ENCODE data around the gene PIK3C2A.

DNA sequence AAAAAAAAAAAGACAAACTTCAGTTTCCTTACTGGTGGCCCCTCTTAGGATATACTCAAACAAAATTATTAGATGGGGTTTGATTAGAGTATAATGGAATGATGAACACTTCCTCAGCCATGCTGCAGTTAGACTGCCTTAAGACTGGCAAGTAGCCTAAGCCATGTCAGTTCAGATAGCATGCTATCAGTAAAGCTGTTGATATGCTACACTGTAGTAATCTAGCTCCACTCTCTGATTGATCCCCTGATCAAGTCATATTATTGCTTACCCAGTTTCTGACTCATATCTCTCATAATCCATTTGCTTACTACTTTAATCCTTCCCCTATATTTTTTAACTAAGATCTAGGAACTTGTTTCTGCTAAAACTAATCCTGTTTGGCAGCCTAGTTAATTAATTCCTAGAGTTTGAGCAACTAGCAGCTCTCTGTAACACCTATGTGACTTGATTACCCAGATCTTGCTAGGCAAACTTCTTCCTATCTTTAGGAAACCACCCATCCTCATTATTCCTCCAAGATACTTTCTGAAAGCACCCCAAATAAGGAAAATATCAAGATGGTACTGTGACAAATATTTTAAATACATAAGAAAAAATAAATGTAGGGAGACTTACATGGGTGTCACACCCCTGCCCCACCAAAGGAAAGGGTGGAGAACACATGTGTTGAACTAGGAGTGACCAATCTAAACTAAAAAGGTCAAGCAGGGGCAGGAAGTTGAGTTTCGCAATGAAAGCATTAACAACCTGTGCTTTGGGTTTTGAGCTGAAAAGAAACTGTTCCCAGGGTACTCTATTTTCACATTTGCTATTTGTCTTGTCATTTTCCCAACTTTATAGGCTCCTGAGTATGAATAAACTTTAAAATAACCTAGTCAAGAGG lies 43.2 kb downstream of the PIK3C2A start:
- no peak for TF ChIP-seq GABPA (IDR thresholded peaks at IDR 0.05; ENCODE audit: borderline replicate concordance, insufficient read depth, low read length)
- TF ChIP-seq, protein P1, sequence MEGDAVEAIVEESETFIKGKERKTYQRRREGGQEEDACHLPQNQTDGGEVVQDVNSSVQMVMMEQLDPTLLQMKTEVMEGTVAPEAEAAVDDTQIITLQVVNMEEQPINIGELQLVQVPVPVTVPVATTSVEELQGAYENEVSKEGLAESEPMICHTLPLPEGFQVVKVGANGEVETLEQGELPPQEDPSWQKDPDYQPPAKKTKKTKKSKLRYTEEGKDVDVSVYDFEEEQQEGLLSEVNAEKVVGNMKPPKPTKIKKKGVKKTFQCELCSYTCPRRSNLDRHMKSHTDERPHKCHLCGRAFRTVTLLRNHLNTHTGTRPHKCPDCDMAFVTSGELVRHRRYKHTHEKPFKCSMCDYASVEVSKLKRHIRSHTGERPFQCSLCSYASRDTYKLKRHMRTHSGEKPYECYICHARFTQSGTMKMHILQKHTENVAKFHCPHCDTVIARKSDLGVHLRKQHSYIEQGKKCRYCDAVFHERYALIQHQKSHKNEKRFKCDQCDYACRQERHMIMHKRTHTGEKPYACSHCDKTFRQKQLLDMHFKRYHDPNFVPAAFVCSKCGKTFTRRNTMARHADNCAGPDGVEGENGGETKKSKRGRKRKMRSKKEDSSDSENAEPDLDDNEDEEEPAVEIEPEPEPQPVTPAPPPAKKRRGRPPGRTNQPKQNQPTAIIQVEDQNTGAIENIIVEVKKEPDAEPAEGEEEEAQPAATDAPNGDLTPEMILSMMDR (IDR thresholded peaks at IDR 0.05; ENCODE audit: control extremely low read depth in 1 of 3, insufficient read depth in 1 of 3, low read depth in 1 of 3, low read length in 3 of 3), result no peak
- TF ChIP-seq POLR2A (IDR thresholded peaks at IDR 0.05; ENCODE audit: control extremely low read depth in 1 of 2, low read depth in 2 of 2, low read length in 2 of 2), result no peak
- TF ChIP-seq SIN3A (conservative IDR thresholded peaks at IDR 0.05 in 1 of 2, IDR thresholded peaks at IDR 0.05 in 1 of 2; ENCODE audit: low read depth in 1 of 2, low read length in 2 of 2), result no peak
- no peak for TF ChIP-seq CBX5 (IDR thresholded peaks at IDR 0.05; ENCODE audit: low read depth, low read length)
- TF ChIP-seq PHF8 (conservative IDR thresholded peaks at IDR 0.05; ENCODE audit: low read depth, low read length), result no peak
- no peak for TF ChIP-seq POLR2AphosphoS5 (IDR thresholded peaks at IDR 0.05; ENCODE audit: low read depth, low read length)
- TF ChIP-seq TBP (IDR thresholded peaks at IDR 0.05; ENCODE audit: low read depth, low read length), result no peak
- TF ChIP-seq BRCA1 (IDR thresholded peaks at IDR 0.05; ENCODE audit: low read depth, low read length), result no peak
- TF ChIP-seq, protein P2, sequence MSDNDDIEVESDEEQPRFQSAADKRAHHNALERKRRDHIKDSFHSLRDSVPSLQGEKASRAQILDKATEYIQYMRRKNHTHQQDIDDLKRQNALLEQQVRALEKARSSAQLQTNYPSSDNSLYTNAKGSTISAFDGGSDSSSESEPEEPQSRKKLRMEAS (IDR thresholded peaks at IDR 0.05), result no peak
- TF ChIP-seq RAD21 (IDR thresholded peaks at IDR 0.05 in 1 of 2, conservative IDR thresholded peaks at IDR 0.05 in 1 of 2; ENCODE audit: low read depth in 2 of 2, low read length in 2 of 2), result no peak
- no peak for TF ChIP-seq TAF1 (IDR thresholded peaks at IDR 0.05; ENCODE audit: low read depth, low read length)
- TF ChIP-seq RFX5 (IDR thresholded peaks at IDR 0.05; ENCODE audit: borderline replicate concordance, low read depth, low read length), result no peak

All from H1 (cell line).